ENCODE data around the gene ADAD2.

ADAD2 gene

GRCh38 chr16:84245956-84246678 lies 55.2 kb downstream of the ADAD2 start:
- no peak for DNase-seq (ENCODE audit: low read depth in 2 of 2)

GRCh38 chr16:84246679-84247077 lies 55.7 kb downstream of the ADAD2 start:
- no peak for DNase-seq (ENCODE audit: low read depth in 2 of 2)
